ENCODE measurements around the gene IGF1R.

IGF1R gene

DNA sequence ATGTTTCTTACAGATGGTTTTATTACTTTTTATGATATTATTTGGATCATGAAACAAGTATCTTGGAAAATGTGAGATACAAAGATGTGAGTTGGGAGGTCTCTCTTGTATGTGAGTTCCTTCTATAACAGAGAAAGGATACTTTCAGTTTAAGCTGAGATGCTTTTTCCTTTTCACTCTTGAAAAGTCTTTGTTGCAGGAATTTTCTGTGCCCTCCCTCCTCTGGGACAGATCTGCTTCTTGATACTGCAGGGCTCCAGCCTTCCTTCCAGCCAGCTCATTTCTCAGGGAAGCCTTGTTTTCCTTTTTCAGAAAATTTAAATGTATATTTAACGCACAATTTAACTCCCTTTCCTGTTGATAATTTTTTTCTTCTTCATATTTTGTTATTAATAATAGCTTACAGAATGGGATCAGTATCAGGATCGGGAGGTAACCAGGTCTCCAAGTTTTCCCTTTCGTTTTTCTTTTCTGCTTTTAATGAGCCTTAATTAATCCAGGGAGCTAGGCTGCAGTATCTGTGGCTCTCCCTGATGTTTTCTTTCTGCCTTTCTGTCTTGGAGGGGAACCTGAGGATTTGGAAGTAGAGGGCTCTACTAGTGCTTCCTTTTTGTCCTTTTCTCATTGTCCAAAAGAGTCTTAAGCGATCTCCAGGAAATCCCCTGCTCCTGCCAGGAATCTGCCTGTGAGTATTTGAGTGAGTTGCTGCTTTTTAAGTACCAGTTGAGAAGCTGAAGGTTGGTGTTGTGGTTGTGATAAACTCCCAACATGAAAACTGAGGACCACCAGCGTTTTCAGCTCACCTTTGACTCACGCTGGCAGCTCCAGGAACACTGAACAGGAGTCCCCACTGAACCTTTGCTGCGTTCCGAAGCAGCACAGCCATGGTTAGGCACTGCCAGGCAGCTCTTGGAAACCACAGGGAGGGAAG, 105.7 kb downstream of the IGF1R start:
- no peak for DNase-seq

DNA sequence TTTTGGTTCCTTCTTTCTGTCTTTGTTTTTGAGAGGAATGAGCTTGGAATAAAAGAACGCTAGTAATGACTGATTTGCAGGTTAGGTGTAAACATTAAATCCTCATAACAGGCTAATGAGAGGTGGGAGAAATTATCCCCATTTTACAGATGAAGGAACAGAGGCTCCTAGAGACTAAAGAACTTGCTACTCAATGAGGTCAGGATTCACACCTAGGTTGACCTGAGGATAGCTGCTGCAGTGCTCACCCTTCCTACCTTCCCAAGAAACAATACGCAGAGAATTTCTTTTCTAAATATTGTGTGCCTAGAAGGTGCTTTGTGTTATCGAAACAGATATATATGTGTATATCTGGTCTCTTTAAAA, 106.3 kb downstream of the IGF1R start:
- no peak for DNase-seq

DNA sequence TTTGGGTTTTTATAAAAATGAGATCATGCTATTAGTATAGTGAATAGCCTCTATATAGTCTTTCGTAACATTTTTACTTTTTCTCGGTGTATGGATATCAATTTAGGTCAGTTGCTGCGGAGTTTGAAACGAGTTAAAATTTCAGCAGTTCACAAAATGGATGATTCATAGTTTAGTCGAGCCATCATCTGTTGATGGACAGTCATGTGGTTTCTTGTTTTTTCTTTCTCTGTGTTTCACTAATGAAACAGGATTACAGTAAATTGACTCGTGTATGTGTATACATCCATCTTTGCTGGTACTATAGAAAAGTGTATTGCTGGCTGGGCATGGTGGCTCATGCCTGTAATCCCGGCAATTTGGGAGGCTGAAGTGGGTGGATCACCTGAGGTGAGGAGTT, 106.8 kb downstream of the IGF1R start:
- no peak for DNase-seq

DNA sequence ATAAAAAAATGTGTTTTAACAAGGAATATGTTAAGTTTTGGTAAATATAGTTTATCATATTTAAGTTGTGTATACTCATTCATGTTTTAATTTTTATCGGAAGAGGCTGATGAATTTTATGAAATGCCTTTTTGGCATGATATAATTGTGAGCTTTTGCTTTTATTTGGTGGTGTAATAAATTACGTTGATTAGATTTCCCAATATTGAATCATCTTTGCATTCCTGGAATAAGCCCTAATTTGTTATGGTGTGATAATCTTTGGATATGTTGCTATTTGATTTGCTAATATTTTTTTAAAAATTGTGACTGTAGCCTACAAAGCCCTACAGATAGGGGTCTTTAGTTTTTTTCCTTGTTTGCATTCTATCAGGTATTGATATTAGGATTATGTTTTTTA, 107.4 kb downstream of the IGF1R start:
- no peak for DNase-seq

DNA sequence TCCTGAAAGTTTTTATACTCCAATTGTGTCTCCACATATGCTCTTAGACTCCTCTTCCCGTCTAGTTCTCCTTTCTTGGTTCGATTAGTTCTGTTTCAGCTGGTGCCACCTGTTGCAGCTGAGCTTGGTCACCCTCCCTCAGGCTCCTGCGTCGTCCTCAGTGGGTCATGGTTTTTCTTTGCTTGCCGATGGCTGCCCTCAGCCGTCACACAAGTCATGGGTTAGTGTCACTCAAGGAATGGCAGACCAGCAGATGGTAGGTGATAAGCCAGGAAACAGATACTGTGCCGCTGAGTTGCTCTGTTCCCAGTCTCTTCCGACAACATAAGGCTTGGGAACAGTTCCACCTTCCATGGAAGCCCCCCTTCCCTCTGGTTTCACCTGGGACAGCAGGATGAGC, 109.9 kb downstream of the IGF1R start:
- DNase-seq: no peak

DNA sequence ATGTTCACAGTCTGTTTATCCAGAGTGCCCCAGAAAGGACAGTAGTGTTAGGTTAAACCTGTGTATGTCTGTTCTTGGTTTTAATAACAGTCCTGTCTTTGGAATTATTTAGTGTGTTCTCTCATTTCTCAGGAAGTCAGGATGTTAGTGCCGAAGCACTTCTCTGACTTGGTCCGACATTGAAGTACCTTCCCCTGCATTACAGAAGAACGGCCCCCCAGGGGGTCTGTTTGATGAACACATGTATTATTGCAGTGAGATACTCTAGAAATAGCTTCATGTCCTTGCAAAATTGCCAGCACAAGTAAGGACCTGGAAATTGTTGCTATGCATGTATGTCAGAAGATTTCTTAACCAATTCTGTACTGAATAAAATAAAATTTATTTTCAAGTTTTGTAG, 110.9 kb downstream of the IGF1R start:
- no peak for DNase-seq

DNA sequence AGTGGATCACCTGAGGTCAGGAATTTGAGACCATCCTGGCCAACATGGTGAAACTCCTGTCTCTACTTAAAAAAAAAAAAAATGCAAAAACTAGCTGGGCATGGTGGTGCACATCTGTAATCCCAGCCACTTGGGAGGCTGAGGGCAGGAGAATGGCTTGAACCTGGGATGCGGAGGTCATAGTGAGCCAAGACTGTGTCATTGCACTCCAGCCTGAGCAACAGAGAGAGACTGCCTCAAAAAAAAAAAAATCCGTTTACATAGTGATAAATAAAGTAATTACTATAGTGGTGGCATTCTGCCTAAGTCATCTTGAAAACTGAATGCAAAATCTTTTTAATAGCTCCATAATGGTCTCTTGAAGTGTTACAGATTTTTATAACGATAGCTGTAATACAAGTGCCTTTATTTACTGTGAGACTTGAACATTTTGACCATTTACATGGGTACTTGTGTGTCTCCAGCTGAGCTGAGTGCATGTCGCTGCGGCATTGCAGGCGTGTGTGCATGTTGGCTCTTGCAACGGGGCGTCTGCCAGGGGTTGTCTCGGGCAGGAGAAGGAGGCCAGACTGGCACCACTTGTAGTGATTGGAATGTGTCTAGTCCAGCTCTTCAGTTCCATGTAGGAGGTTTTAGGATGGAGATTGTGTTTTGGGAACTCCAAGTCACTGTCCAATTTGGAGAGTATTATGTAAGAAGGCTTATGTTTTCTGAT, 111.9 kb downstream of the IGF1R start:
- DNase-seq: no peak

DNA sequence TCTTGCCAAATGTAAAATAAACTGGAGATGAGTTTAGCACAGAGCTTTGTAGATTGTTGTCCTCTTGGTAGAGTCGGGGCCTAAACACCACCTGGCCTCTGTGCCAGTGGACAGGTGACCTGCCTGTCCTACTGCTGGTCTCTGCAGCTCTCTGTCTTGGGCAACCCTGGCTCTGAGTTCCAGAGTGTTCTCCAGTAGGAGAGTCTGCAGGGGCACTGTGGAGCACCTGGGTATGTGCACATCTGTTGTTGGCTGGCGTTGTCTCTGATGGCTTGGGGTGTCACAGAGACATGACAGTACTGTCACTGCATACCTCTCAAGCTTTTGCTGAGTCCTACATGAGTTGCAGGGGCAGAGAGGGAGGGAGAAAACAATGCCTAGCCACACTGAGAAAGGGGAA, 112.6 kb downstream of the IGF1R start:
- DNase-seq: no peak

DNA sequence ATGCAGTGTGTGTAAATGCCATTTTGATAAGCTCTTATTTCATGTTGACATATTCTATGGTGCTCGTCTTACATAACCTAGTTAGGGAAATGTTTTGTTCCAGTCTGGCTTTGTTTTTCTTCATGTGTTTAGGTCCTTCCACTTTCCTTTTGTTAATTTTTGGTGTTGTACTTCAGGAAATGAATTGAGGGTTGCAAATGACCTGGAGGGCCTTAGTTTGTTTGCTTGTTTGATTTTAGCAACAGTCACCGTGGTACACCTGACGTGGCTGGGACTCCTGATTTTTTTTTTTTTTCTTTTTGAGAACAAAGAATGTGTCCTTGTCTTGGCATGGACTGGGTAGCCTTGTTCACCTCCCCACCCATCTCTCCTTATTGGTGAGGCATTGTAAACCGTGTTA, 114.8 kb downstream of the IGF1R start:
- DNase-seq: no peak

DNA sequence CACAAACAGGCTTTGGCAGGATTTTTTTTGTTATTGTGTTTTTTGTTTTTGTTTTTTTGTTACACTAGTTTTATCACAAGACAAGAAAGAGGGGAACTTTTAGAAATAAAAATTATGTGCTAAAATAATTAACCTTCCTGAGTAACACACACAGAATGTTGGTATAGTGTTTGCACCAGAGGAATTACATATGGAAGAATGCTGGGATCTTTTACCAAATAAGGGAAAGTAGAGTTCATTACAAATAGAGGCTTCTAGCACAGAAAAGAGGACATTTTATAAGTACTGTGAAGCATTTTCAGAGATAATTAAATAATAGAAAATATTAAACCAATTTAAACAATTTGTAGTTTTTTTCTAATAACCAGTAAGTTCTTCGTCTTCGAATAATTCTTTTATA, 116.0 kb downstream of the IGF1R start:
- no peak for DNase-seq

DNA sequence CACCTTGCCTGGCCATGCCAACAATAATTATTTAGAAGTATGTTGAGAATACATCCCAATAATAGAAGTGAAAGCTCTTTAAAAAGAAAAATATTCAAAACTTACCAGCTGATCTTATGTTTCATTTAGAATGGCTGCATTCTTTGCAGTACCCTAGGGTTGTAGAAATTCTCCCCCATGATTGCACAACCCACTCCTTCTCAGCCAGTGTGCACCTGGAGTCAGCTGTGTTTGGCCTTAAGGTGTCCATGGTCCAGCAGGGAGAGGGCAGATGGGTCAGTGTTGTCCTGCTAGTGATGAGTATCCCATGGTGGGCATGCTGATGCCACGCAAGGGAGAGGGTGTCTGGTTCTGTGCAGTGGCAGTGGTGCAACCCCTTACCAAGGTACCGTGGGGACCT, 117.3 kb downstream of the IGF1R start:
- no peak for DNase-seq

DNA sequence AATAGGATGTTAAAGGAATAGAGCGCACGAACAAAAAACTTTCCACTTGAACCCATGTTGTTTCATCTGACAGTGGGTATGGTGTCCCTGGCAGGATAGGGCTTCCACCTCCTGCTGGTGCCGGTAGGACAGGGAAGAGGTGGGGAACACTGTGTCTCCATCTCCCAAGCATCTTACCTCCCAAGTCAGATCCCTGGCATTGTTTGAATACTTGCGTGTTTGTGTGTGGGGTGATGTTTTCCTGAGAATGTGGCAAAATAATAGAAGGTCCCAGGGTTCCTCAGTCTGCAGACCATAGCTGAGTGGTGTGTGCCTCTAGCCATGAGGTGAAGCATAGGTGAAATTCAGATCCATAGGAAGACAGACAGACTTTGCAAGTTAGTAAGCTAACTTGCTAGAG, 119.4 kb downstream of the IGF1R start:
- no peak for DNase-seq

DNA sequence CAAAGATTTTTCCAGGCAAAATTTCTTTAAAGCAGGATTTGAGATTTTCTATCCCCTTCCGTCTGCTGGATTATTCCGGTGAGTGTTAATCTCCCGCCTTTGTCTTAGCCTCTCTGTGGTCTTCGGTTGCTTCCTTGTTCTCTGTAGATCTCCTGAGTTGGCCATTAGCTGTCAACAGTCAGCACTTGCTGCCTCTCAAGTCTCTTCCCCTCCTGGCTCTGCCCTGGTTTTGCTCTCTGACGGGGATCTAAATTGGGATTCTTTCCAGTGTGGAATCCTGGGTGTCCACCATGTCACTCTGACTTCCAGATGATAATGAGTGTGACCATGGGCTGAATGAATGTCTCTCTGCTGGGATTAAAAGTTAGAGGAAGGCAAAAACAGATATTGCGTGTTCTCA, 121.5 kb downstream of the IGF1R start:
- DNase-seq: no peak

DNA sequence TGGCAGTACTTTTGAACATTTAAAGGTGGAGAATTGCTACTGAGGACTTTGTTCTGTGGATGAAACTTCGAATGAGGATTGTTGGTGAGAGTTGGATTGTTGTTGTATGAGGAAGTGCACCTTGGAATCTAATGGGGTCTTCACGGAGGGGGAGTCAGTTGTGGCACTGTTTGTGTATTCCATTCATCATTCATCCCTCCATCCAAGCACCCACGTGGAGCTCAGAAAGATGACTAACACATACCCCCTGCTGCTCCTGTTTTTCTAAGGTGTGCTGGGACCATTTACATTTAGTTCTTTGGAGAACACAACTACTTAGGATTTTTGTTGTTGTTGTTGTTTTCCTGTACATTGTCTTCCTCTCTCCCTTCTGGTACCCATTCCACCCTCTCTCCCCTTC, 122.6 kb downstream of the IGF1R start:
- no peak for DNase-seq

DNA sequence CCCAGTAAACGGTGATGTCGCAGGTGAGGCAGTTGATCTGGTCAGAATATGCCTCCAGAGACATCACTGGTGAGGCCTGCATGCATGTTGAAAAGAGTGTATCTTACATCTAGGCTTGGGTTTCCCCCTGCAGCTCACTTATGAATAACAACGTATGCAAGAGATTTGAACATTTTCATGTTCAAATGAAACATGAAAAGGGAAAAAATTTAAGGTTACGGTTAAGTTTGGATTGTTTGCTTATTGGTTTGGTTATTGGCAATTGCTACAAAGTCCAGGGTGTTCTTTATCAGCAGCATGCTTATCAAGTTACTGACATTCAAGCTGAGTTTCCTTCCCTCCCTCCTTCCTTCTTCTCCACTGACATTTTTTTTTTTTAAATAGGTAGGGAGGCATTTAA, 123.2 kb downstream of the IGF1R start:
- DNase-seq: no peak

DNA sequence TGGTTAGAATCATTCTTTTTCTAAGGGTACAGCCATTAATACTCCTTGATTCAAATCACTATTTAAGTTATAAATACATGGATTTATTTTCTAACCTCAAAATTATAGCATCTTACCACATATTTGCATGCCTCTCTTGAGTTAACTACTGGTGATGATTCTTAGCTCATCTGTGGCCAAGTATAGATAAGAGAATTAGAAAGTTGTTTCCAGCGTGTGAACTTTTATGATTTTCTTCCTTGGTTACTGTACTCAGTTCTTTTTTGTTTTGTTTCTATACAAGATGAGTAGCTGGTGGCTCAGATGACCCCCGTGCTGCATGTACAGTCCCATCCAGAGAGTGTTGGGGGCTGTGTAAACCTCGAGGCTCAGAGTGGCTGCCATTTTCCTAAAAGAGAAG, 124.6 kb downstream of the IGF1R start:
- no peak for DNase-seq

DNA sequence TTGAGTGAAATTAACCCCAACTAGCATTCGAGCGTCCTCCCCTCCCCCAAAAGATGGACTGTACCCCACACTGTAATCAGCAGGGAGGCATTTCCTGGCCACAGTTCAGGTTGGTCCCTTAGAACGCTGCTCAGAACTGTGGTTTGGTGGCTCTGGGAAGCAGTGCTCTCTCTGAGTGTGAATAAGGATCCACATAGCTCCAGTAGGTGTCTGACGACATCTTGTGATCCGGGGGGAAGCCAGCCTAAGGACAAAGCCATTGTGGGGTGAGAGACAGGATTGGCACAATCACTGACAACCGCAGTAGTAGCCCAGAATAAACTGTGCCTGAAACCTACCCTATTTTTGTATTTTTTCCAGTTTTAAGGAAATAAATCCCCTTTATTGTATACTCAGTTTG, 125.3 kb downstream of the IGF1R start:
- no peak for DNase-seq

DNA sequence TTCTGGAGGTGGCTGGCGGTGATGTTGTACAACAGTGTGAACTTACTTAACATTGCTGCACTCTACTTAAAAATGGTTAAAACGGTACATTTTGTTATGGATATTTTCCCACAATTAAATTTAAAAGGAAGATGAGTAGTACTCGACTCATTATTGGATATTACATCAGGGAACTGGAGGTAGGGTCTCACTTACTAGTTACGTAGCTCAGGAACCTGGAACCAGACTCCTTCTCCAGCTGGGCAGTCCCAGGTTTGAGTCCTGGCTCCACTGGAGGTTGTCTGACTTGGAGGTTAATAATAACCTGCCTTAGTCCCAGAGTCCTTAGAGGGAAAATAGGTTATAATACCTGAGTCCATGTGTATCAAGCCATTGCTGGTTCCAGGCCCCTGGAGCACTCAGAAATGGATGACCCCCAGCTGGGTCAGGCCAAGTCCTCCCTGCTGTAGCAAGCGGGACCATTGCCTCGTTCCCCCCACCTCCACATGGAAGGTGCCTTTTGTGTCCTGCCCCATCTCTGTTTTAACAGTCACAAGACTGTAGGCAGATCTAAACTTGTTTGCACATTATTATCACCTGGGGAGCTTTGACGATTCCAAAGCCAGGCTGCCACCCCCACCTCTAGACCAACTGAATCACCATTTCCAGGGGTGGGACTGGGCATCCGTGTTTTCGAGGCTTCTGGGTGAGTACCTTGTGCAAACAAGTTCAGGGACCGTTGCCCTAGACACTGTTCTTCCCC, 126.6 kb downstream of the IGF1R start:
- no peak for DNase-seq

DNA sequence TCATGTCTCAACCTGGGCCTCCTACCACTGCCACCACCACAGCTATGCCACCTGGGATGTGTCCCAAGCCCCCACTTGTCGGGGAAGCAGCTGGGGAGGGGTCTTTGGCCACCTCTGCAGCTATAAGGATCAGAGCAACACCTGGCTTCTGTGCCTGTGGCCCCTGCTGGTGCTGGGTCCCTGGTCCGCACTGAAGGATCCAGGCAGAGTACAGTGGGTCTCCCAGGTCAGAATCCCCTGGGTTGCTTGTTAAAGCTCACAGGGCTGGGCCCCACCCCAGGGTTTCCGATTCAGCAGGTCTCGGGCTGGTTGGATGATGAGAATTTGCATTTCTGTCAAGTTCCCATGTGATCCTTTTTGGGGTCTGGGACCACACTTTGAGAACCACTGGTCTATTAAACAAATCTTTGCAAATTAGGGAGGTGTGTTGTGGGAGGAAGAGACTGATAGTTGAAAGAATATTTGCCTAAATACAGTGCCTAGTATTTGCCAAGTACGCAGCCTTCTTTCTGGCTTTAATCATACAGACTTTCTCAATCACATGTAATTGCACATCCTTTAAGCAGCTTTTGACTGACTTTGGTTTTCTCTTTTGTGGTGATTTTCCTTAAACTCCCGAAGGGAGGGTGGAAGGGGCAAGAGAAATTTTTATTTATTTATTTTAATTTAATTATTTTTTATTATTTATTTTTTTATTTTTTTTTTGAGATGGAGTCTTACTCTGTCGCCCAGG, 127.3 kb downstream of the IGF1R start:
- no peak for DNase-seq

DNA sequence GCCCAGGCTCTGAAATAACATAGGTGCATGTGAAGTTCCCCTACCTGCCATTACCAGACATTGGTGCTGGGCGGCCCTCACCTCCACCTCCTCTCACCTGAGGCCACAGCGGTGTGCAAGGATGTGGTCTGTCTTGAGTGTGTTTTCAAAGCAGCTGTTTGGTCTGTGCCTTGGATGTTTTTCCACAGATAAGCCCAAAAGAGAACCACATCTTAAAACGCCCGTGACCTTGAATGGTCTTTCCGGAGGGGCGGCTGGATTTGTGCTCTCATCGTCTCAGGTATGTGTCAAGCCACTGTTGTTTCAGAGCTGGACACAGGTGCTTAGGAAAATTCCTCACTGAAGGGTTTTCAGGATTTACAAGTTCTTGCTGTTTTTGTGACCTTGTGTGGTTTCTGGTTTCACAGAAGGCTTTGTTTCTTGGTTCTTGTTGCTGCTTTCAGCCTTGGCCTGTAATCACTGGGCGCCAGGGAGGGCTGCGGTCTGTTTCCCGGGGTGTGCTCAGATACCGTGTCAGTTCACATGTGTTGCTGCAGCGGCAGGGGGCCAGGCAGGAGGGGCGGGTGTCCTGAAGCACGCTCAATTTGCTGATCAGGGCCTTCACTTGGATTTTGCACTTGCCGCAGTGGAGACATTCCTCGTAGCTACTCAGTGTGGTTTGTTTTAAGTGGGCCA, 128.4 kb downstream of the IGF1R start:
- no peak for DNase-seq

DNA sequence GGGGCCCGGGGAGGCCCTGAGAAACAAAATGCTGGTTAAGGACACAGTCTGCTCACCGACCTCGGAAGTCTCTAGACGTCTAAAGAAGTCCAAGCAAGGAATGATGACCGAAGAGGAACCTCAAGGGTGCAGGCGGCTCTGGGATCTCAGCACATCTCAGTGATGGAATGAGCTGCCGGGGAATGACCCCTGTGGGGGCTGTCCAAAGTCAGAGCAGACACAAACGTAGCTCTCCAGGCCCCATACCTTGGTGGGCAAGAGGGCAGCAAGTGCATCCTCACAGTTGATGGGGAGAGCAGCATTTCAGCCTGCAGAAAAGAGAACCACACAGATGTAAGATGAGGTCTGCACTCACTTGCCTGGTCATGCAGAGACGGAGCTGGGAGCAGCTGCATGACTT, 129.1 kb downstream of the IGF1R start:
- no peak for DNase-seq

DNA sequence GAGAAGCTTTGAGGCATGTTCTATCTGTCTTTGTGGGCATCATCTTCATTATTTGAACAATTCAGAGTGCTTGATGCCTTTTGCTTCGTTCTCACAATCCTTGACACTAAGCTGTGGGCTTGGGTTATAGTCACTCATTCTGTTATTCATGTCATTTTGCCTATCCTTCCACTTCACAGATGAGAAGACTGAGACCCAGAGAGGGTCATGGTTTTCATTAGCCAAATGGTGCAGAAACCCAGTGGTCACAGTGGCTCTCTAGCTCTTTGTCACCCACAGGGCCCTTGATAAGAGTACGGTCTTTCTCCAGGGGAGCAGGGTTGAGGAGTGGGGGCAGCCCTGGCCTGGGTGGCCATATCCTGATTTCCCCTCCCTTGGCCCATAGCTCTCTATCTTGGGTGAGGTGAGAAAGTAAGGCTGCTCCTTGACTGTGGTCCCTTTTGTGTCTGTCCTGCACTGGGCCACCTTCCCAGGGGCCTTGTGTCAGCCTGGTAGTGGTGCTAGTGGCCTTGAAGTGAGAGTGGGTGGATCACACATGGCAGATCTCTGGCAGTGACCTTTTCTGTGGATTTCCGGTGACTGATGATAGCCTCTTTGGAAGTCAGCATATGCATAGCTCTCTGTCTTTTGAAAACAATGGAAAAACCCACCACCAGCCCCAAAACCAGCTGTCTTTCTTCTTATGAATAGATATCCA, 130.1 kb downstream of the IGF1R start:
- no peak for DNase-seq

Data from activated CD4-positive, alpha-beta T cell treated with anti-CD3 and anti-CD28 coated beads, Interleukin-2, amount 50 U/mL, for 4 hours (primary cell).